Peyer's patch (tissue), 4 donors: ENCODE data around the gene JHY.

Experiments
- CTCF ChIP-seq, 6 experiments: fragments of 450-650 bp in 4 of 6; fragments of 200-600 bp in 2 of 6; sonication (generic) in 1 of 6; IDR thresholded peaks; one replicate each; pipeline ENCODE4 v1.5.1; 2017 to 2019; ENCODE audit warnings: antibody characterized with exemption in 6 of 6, mild to moderate bottlenecking in 3 of 6, moderate library complexity in 1 of 6
- POLR2A ChIP-seq, 2 donors: fragments of 450-650 bp; IDR thresholded peaks; one replicate each; pipeline ENCODE4 v1.5.1; 2017; ENCODE audit warnings: antibody characterized with exemption in 2 of 2, mild to moderate bottlenecking in 2 of 2, moderate library complexity in 2 of 2

DNA sequence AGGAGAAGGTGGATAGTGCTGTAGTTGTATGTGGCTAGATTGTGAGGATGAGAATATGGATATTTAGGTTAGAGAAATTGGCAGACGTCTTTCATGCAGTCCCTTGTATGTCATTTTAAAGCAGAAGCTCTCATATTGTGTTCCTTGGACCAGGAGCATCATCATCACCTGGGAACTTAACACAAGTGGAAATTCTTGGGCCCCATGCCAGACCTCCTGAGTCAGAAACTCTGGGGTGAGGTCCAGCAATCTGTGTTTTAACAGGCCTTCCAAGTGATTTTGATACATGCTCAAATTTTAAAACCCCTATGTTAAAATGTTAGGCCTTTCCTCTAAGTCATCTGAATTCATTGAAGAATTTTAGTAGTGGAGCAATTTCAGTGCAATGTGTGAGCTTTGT, 34.8 kb downstream of the JHY start:
- TF ChIP-seq CTCF (IDR thresholded peaks at IDR 0.05) (no peak), POLR2A (IDR thresholded peaks at IDR 0.05) (no peak)
